ENCODE data around the gene TFDP1.
"Not testable (repeated sequence)": the region's sequence is repeated elsewhere in the genome, so short reads cannot be mapped to it uniquely, and the experiment has no call there.

The TFDP1 gene

DNA sequence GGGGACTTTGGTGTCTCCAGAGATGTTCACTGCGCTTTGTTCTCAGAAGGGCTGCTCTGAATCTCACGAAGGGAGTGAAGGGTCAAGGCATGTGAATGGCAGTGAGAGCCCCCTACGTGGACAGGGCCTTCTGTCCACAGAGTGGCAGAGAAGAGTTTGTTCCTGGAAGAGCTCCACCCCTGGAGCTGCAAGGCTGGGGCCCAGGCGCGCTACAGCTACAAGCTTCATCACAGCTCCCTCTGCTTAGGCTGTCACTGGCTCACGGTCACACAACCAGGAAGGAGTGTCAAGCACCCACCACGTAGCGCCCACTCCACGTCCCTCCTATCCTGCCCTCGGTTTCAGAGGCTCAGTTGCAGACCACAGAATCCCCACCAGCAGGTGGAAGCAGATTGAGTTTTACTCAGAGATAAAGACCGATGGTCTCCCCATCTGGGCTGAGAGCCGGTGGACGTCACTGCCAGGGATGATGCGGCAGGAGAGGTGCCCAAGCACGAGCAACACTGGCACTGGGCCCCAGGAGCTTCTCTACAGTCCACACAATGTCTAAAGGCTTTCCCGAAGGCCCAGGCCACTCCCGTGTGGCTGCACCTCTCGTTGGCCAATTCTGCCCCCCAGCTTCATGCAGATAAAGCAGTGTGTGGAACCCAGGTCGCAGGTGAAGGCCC, 23.0 kb upstream of the TFDP1 start:
- DNase-seq (ENCODE audit: low read depth): no peak
- TF ChIP-seq, protein P1, sequence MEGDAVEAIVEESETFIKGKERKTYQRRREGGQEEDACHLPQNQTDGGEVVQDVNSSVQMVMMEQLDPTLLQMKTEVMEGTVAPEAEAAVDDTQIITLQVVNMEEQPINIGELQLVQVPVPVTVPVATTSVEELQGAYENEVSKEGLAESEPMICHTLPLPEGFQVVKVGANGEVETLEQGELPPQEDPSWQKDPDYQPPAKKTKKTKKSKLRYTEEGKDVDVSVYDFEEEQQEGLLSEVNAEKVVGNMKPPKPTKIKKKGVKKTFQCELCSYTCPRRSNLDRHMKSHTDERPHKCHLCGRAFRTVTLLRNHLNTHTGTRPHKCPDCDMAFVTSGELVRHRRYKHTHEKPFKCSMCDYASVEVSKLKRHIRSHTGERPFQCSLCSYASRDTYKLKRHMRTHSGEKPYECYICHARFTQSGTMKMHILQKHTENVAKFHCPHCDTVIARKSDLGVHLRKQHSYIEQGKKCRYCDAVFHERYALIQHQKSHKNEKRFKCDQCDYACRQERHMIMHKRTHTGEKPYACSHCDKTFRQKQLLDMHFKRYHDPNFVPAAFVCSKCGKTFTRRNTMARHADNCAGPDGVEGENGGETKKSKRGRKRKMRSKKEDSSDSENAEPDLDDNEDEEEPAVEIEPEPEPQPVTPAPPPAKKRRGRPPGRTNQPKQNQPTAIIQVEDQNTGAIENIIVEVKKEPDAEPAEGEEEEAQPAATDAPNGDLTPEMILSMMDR (IDR thresholded peaks at IDR 0.05; ENCODE audit: control insufficient read depth, extremely low read depth, insufficient read depth): no peak
- H3K4me3 ChIP-seq (ENCODE audit: low read depth, low read length): no peak overlapping the region

DNA sequence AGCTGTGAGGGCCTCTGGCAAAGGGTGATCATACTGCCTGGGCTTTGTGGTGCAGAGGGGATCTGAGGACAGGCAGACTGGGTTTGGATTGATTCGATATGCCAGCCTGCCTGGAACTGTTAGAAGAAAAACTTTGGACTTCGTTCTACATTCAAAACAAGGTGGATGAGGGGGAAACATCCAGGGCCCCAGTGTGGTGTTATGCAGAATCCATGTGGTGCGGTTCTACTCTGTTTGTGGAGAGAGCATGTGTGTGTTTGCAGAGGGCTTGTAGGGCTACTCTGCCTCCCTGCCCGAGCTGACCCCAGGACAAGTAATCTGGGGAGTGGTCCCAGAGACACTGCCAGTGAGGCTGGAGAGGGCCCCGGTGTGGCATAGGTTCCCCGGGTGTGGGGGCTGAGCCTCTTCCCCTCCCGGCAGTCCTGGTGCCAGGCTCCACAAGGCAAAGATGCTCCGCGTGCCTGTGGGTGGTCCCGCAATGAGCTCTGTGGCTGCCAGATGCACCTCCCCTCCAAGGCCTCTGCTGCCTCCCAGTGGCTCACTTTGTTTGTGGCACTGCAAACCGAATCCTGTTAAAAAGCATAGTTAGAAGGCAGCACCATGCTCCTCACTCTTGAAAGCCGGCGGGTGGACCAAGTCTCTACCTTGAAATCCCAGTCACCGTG, 22.3 kb upstream of the TFDP1 start:
- H3K4me3 ChIP-seq (ENCODE audit: low read depth, low read length): no peak overlapping the region
- TF ChIP-seq, protein P1 (IDR thresholded peaks at IDR 0.05; ENCODE audit: control insufficient read depth, extremely low read depth, insufficient read depth): peak; percentile 84
- no peak for DNase-seq (ENCODE audit: low read depth)

DNA sequence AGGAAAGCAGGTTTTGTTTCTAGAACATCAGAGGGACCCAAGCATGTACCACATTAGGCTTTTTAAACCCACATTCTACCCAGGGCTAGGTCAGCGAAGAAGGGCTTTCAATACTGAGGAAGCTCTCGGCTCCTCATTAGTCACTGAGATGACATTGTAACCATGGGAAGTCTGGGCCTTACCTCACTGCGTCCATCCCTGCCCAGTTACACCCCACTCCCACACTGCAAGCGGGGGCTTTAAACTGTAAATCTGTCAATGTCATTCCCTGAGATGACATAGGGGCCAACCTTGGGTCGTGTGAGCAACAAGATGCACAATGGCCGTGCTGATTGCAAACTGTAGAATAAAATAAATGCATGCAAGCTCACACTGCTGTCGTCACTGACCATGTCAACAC, 21.7 kb upstream of the TFDP1 start:
- DNase-seq (ENCODE audit: low read depth): no peak
- H3K4me3 ChIP-seq (ENCODE audit: low read depth, low read length): no peak overlapping the region
- TF ChIP-seq, protein P1 (IDR thresholded peaks at IDR 0.05; ENCODE audit: control insufficient read depth, extremely low read depth, insufficient read depth): no peak

DNA sequence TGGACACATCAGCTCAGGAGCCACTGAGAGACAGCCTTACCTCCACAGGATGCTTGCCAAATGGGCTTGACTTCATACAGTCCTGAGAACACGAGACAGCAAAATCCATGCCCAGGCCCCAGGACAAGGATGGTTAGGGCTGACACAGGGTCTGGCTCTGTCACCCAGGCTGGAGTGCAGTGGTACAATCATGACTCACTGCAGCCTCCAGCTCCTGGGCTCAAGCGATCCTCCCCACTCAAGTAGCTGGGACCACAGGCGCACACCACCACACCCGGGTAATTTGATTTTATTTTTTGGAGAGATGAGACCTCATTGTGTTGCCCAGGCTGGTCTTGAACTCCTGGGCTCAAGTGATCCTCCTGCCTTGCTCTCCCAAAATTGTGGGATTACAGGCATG, 21.0 kb upstream of the TFDP1 start:
- not testable (repeated sequence) for DNase-seq (ENCODE audit: low read depth); H3K4me3 ChIP-seq (ENCODE audit: low read depth, low read length)

DNA sequence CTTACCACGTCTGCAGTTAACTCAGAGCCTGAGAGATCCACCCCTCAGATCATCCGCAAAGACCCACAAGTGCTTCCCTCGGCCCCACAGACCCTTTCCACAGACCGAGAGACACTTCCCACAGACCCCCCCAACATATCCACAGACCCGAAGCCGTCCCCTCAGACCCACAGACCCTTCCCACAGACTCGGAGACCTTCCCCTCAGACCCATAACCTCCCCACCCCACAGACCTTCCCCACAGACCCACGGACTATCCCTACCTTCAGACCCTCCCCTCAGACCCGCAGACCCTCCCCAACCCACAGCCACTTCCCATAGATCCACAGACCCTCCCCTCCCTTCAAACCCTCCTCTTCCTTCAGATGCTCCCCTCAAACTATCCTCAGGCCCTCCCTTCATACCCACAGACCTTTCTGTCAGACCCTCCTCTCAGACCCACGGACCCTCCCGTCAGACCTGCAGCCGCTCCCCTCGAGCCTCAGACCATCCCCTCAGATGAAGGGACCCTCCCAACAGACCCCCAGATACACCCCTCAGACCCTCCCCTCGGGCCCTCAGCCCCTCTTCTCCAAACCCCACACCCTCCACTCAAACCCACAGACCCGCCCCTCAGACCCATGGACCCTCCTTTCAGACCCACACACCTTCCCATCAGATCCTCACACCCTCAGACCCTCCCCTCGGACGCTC, 20.1 kb upstream of the TFDP1 start:
- H3K4me3 ChIP-seq (ENCODE audit: low read depth, low read length): no peak overlapping the region
- DNase-seq (ENCODE audit: low read depth): no peak

DNA sequence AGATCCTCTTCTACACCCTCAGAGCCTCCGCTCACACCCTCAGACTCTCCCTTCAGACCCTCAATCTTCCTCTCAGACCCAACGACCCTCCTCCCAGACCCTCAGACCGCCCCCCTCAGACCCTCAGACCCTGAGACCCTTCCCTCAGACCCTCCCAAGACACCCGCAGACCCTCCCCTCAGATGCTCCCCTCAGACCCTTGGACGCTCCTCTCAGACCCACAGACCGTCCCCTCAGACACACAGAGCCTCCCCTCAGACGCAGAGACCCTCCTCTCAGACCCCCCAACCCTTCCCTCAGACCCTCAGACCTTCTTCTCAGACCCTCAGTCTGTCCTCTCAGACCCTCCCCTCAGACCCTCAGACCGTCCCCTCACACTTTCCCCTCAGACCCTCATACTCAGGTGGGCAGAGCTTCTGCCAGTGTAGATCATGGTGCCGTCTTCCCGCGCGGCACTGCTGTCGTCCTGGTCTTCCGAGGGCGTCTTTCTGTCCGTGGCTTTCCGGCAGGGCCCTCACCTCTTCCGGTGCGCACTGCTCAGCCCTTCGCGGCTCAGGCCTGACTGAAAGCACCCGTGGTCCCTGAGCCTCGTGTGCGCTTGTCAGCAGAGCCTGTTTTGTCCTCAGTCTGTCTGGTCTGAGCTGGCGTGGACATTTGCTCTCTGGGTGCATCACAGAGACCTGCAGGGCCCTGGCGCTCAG, 18.9 kb upstream of the TFDP1 start:
- no peak for DNase-seq (ENCODE audit: low read depth)
- H3K4me3 ChIP-seq (ENCODE audit: low read depth, low read length): no peak overlapping the region
- TF ChIP-seq, protein P1 (IDR thresholded peaks at IDR 0.05; ENCODE audit: control insufficient read depth, extremely low read depth, insufficient read depth): no peak

More for the DNA sequence above, 20.1 kb upstream of the TFDP1 start:
- TF ChIP-seq, protein P1 (IDR thresholded peaks at IDR 0.05; ENCODE audit: control insufficient read depth, extremely low read depth, insufficient read depth): no peak

DNA sequence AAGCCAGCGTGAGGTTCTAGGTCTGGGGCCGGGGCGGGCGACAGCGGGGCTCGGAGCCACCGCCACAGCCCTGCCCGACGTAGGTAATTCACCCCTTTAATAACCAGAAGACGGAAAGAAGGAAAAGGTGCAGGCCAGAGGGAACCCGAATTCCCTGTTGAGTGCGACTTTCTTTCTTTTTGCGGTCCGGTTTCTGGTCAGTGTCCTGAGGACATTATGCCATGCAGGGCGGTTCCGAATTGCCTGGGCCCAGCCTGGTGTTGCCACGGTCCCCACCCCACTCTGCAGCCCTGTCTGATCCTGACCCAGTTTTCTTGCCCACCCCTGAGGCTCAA, 18.4 kb upstream of the TFDP1 start:
- no peak overlapping the region for H3K4me3 ChIP-seq (ENCODE audit: low read depth, low read length)
- TF ChIP-seq, protein P1 (IDR thresholded peaks at IDR 0.05; ENCODE audit: control insufficient read depth, extremely low read depth, insufficient read depth): no peak
- no peak for DNase-seq (ENCODE audit: low read depth)

All from LNCaP clone FGC (cell line).